HUES48 (cell line): ENCODE results near the gene LRRC8B.
A peak's percentile ranks its signal among the peaks of the same experiment; 100 is the strongest.

Experiments used
- H3K27ac ChIP-seq: one replicate; pipeline ENCODE4 v1.7.0; 2013; ENCODE audit warnings: low read depth, low read length, inconsistent platforms
- H3K27me3 ChIP-seq: 2 replicates; pipeline ENCODE4 v1.6.1; 2013; ENCODE audit warnings: mild to moderate bottlenecking, low read length; ENCODE audit not compliant: control insufficient read depth, insufficient read depth
- H3K36me3 ChIP-seq: 2 replicates; pipeline ENCODE4 v1.6.1; 2013; ENCODE audit warnings: low read length; ENCODE audit not compliant: control insufficient read depth, insufficient read depth
- H3K4me1 ChIP-seq: 2 replicates; pipeline ENCODE4 v1.6.1; 2013; ENCODE audit warnings: mild to moderate bottlenecking, low read length; ENCODE audit not compliant: control insufficient read depth, insufficient read depth
- H3K4me3 ChIP-seq: 2 replicates; pipeline ENCODE4 v1.5.1; 2013; ENCODE audit warnings: mild to moderate bottlenecking, low read depth, low read length
- H3K9ac ChIP-seq: 2 replicates; pipeline ENCODE4 v1.6.1; 2013; ENCODE audit warnings: mild to moderate bottlenecking, low read depth, low read length, moderate library complexity
- H3K9me3 ChIP-seq: 2 replicates; pipeline ENCODE4 v1.6.1; 2013; ENCODE audit warnings: low read length; ENCODE audit not compliant: control insufficient read depth, insufficient read depth

LRRC8B gene

GRCh38 chr1:89548122-89548857 is 23.7 kb downstream of the LRRC8B start:
- Histone ChIP-seq H3K27me3 (no peaks in the 10 kb centered on the region), H3K4me1 (peaks cover 14% of the 10 kb centered on the region), H3K36me3 (no peaks in the 10 kb centered on the region), H3K4me3 (no peak overlapping the region), H3K9ac (no peak overlapping the region), H3K27ac (no peak overlapping the region), H3K9me3 (no peaks in the 10 kb centered on the region)

DNA sequence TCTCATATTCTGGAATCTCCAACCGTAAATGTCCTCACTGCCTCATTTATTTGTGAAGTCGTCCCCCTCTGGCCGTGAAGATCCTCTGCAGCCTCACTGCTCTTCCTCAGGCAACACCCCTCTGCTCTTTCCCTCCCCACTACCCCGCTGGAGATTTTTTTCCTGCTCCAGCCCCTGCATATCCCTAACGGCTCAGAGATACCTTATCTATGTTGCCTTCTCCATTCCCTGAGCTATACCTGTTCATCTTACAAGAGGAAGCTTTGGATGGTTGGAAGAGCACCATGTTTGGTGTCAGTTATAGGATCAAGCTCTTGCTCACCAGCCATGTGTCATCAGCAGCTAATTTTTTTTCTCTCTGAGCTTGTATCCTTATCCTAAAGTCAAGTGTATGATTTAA is 26.4 kb downstream of the LRRC8B start:
- H3K9me3 ChIP-seq = no peaks in the 10 kb centered on the region
- H3K27ac ChIP-seq = no peak overlapping the region
- H3K9ac ChIP-seq = no peak overlapping the region
- no peak overlapping the region for H3K4me3 ChIP-seq
- H3K36me3 ChIP-seq = no peaks in the 10 kb centered on the region
- H3K27me3 ChIP-seq = no peaks in the 10 kb centered on the region
- peaks cover 14% of the 10 kb centered on the region for H3K4me1 ChIP-seq

DNA sequence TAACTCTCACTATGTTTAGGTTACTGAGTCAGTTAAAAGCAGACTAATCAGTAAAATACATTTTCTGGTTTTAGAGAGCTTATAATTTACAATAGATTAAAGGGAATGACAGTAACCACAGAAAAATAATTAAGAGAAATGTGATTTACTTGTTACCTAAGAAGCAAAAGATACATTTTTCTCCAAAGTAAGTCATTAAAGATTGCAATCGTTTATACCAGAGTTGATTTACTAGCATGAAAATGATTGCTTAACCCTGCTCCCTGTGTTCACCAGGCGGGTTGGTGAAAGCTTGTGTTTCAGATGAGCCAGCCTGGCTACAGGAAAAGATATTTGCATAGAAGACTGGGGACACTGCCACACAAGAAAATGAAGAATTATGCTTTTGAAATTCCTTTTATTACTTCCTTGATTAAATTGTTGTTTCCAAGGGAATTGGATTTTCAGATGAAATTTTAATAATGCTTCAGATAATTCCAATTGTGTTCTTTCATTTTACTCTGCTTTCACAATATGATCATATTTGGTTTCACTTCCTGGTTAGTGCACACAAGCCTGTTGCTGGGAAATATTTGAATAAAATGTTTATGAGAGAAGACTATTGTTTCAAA is 27.9 kb downstream of the LRRC8B start:
- peaks cover 14% of the 10 kb centered on the region for H3K4me1 ChIP-seq
- H3K9me3 ChIP-seq = no peaks in the 10 kb centered on the region
- H3K4me3 ChIP-seq = no peak overlapping the region
- H3K27me3 ChIP-seq = no peaks in the 10 kb centered on the region
- H3K9ac ChIP-seq = no peak overlapping the region
- no peak overlapping the region for H3K27ac ChIP-seq
- H3K36me3 ChIP-seq = peaks cover 3% of the 10 kb centered on the region; the same call in 1 of the 2 replicates

GRCh38 chr1:89553157-89553556 is 28.5 kb downstream of the LRRC8B start:
- H3K4me3 ChIP-seq = no peak overlapping the region
- no peak overlapping the region for H3K27ac ChIP-seq
- H3K9me3 ChIP-seq = no peaks in the 10 kb centered on the region
- peaks cover 18% of the 10 kb centered on the region for H3K4me1 ChIP-seq
- H3K27me3 ChIP-seq = no peaks in the 10 kb centered on the region
- peaks cover 3% of the 10 kb centered on the region; the same call in 1 of the 2 replicates for H3K36me3 ChIP-seq
- no peak overlapping the region for H3K9ac ChIP-seq

DNA sequence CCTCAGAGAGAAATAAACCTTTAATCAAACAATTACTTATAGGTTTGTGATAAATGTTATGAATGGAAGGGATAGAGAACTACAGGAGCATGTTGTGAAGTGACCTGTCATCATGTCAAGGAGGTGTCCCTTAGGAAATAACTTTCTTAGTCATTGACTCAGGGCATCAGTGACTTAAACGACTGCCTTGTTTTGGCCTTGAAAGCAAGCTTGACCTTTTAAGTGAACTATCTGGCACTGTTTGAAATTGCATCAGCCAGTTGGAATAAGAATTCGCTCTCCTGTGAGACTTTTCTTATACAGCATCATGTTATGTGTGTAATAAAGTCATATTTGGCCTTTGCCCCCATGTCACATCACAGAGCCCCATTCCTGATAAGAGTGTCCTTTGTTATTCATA is 30.9 kb downstream of the LRRC8B start:
- peaks cover 9% of the 10 kb centered on the region for H3K36me3 ChIP-seq
- peaks cover 8% of the 10 kb centered on the region for H3K4me1 ChIP-seq
- H3K9me3 ChIP-seq = no peaks in the 10 kb centered on the region
- H3K27ac ChIP-seq = no peak overlapping the region
- no peaks in the 10 kb centered on the region for H3K27me3 ChIP-seq
- H3K4me3 ChIP-seq = no peak overlapping the region
- no peak overlapping the region for H3K9ac ChIP-seq

GRCh38 chr1:89556726-89557444 is 32.3 kb downstream of the LRRC8B start:
- H3K36me3 ChIP-seq = peaks cover 9% of the 10 kb centered on the region

DNA sequence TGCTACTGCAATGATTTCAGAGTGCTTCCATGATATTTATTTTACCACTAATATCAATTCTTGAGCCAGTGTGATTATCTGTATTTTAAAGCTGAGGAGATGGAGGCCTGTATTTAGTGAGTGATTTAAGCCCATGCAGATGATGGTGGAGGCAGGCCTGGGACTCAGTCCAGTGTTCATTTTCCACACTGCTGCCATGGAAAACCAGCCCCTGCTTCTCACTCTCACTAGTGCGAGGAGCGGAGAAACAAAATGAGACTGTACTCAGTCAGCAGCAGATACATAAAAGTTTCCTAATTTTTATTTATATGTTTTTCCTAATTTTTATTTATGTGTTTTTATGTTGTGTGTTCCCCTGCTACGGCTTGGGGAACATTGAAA is 32.8 kb downstream of the LRRC8B start:
- H3K36me3 ChIP-seq = peaks cover 9% of the 10 kb centered on the region
- no peaks in the 10 kb centered on the region for H3K9me3 ChIP-seq
- H3K4me1 ChIP-seq = peaks cover 6% of the 10 kb centered on the region
- no peak overlapping the region for H3K4me3 ChIP-seq
- no peak overlapping the region for H3K9ac ChIP-seq
- H3K27ac ChIP-seq = no peak overlapping the region
- H3K27me3 ChIP-seq = no peaks in the 10 kb centered on the region

More at GRCh38 chr1:89556726-89557444, 32.3 kb downstream of the LRRC8B start:
- Histone ChIP-seq H3K9me3 (no peaks in the 10 kb centered on the region), H3K27me3 (no peaks in the 10 kb centered on the region), H3K27ac (no peak overlapping the region), H3K4me3 (no peak overlapping the region), H3K4me1 (peaks cover 8% of the 10 kb centered on the region), H3K9ac (no peak overlapping the region)

GRCh38 chr1:89557956-89558355 is 33.3 kb downstream of the LRRC8B start:
- no peaks in the 10 kb centered on the region for H3K27me3 ChIP-seq
- peaks cover 5% of the 10 kb centered on the region for H3K4me1 ChIP-seq
- no peak overlapping the region for H3K27ac ChIP-seq
- H3K36me3 ChIP-seq = peaks cover 9% of the 10 kb centered on the region
- H3K9ac ChIP-seq = no peak overlapping the region
- H3K4me3 ChIP-seq = no peak overlapping the region
- no peaks in the 10 kb centered on the region for H3K9me3 ChIP-seq

DNA sequence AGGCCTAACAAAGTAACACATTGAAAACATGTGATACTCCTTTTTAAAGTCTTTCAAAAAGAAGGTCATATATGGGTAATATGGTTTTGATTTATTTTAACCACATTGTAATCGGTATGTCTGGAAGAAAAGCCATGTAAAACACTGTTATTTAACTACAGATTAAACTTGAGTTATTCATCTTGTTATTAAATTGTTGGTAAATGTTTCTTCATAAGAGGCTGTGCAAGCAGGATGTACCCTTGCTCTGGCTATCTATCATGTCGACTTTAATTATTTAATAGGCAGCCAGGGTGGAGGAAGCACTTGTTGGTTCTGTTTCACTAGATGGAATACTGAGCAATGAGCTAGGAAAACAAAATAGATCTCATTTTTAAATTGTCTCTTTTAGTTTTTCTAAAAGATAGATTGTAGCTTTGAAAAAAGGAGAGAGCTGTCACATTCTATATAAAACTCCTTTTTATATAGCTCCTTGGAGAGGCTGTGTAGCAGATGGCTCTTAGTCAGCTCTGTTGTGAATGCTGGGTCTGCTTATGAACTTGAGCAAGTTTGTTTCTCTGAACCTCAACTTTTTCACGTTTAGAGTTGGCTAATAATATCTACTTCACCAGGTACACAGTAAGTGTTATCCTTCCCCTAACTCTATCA is 39.5 kb downstream of the LRRC8B start:
- Histone ChIP-seq H3K36me3 (peaks cover 3% of the 10 kb centered on the region; the same call in 1 of the 2 replicates), H3K27ac (no peak overlapping the region), H3K9ac (no peak overlapping the region), H3K27me3 (no peaks in the 10 kb centered on the region), H3K4me3 (no peak overlapping the region), H3K4me1 (peaks cover 39% of the 10 kb centered on the region), H3K9me3 (no peaks in the 10 kb centered on the region)

DNA sequence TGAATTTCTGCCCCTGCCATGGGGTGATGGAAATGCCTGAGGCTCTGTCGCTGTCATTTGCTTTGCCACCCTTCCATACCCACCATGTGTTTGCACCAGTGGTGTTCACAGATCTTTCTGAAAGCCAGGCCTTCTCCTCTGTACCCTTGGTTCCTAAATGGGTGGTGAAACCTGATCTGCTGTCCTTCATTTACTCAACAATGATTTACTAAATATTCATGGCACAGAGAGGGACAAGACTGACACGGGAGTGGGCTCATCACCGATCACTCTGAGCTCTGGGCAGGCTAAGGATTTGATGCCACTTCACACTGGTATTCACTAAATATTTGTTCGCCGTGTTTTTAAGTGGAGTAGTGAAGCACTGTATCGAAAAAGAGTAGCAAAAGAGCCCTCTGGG is 40.9 kb downstream of the LRRC8B start:
- no peak overlapping the region for H3K9ac ChIP-seq
- H3K4me1 ChIP-seq = peaks cover 39% of the 10 kb centered on the region
- peak overlapping the region; percentile 3 for H3K27ac ChIP-seq
- H3K9me3 ChIP-seq = no peaks in the 10 kb centered on the region
- H3K27me3 ChIP-seq = no peaks in the 10 kb centered on the region
- H3K36me3 ChIP-seq = peaks cover 3% of the 10 kb centered on the region; the same call in 1 of the 2 replicates
- H3K4me3 ChIP-seq = no peak overlapping the region; the same call in 1 of the 2 replicates
